H1 (cell line): Measurements from ENCODE around the gene FAM193A. TPM values are rescaled to one million over a fixed set of nuclear protein-coding genes. Genes with fewer than 3 reads are reported as not detected.

Experiments
- CTCF ChIA-PET: fragments of 300-600 bp; sonication (Branson Sonifier 250); formaldehyde crosslinking; loops from one replicate; lab custom pipeline; 2021; ENCODE audit not compliant: partially characterized antibody; lab: Charles Lee
- POLR2A ChIA-PET: fragments of 300-600 bp; sonication (Branson Sonifier 250); formaldehyde crosslinking; loops from one replicate; lab custom pipeline; 2021; ENCODE audit warnings: inconsistent platforms; ENCODE audit not compliant: partially characterized antibody; lab: Charles Lee
- DNase-seq, 2 experiments: peaks; one replicate each; pipeline versions ENCODE4 v3.0.0 to v3.0.0-alpha.2; 2010 to 2022; ENCODE audit warnings: low spot score in 2 of 2, low read depth in 1 of 2, mixed read lengths in 1 of 2
- FAIRE-seq: peaks from 2 replicates; lab custom pipeline; 2011; peaks lifted over from hg19 to GRCh38; lab: Jason Lieb, UNC
- H2AFZ ChIP-seq: 2 replicates; pipeline ENCODE4 v1.8.1; 2012; ENCODE audit warnings: low read length, inconsistent platforms
- H2AK5ac ChIP-seq: 2 replicates; pipeline ENCODE4 v1.6.1; 2013; ENCODE audit warnings: low read depth, low read length
- H2BK120ac ChIP-seq: replicated peaks from 2 replicates; pipeline ENCODE3; 2013; ENCODE audit warnings: low read depth, low read length, inconsistent platforms
- H2BK12ac ChIP-seq: 2 replicates; pipeline ENCODE4 v1.6.1; 2013; ENCODE audit warnings: low read depth, low read length
- H2BK15ac ChIP-seq: 2 replicates; pipeline ENCODE4 v1.6.1; 2013; ENCODE audit warnings: low read length
- H2BK20ac ChIP-seq: 2 replicates; pipeline ENCODE4 v1.6.1; 2013; ENCODE audit warnings: low read length
- H2BK5ac ChIP-seq: 2 replicates; pipeline ENCODE4 v1.6.1; 2013; ENCODE audit warnings: low read depth, low read length
- H3K14ac ChIP-seq: 2 replicates; pipeline ENCODE4 v1.6.1; 2013; ENCODE audit warnings: inconsistent platforms; ENCODE audit not compliant: insufficient read length
- H3K18ac ChIP-seq: 2 replicates; pipeline ENCODE4 v1.6.1; 2013; ENCODE audit warnings: low read length; ENCODE audit errors: extremely low read depth
- H3K23ac ChIP-seq: 2 replicates; pipeline ENCODE4 v1.6.1; 2013; ENCODE audit warnings: inconsistent platforms; ENCODE audit not compliant: insufficient read length
- H3K23me2 ChIP-seq: 2 replicates; pipeline ENCODE4 v1.6.1; 2013; ENCODE audit warnings: low read depth, low read length
- H3K27ac ChIP-seq: 2 replicates; pipeline ENCODE4 v1.6.1; 2011; ENCODE audit warnings: low read depth, low read length, inconsistent platforms
- H3K27me3 ChIP-seq, 4 experiments: replicated peaks in 1 of 4; 1 replicate in 1 of 4; 2 replicates in 3 of 4; pipeline versions ENCODE4 v1.6.1 to v1.8.1; 2011 to 2013; ENCODE audit warnings: low read length in 3 of 4, mild to moderate bottlenecking in 3 of 4, inconsistent platforms in 2 of 4, mixed read lengths in 2 of 4, moderate library complexity in 1 of 4; ENCODE audit not compliant: control insufficient read depth in 3 of 4, insufficient read depth in 3 of 4; ENCODE audit errors: extremely low read depth in 1 of 4
- H3K36me3 ChIP-seq, 4 experiments: 2 replicates each; pipeline versions ENCODE4 v1.6.1 to v1.8.1; 2011 to 2013; ENCODE audit warnings: mild to moderate bottlenecking in 4 of 4, low read length in 3 of 4, moderate library complexity in 2 of 4, control low read depth in 1 of 4, inconsistent platforms in 1 of 4; ENCODE audit not compliant: insufficient read depth in 4 of 4, control insufficient read depth in 2 of 4
- H3K4ac ChIP-seq: replicated peaks from 2 replicates; pipeline ENCODE3; 2013; ENCODE audit warnings: low read length, low read depth, mixed read lengths, inconsistent platforms; ENCODE audit not compliant: insufficient read length
- H3K4me1 ChIP-seq, 4 experiments: replicated peaks in 1 of 4; 1 replicate in 1 of 4; 2 replicates in 3 of 4; pipeline versions ENCODE4 v1.6.1 to v1.8.1; 2011 to 2013; ENCODE audit warnings: low read length in 3 of 4, inconsistent platforms in 2 of 4, mixed read lengths in 1 of 4; ENCODE audit not compliant: insufficient read depth in 4 of 4, control insufficient read depth in 3 of 4
- H3K4me2 ChIP-seq, 2 experiments: 2 replicates each; pipeline versions ENCODE4 v1.6.1 to v1.8.1; 2011 to 2013; ENCODE audit warnings: low read depth in 2 of 2, low read length in 2 of 2, control low read depth in 1 of 2, inconsistent platforms in 1 of 2, mild to moderate bottlenecking in 1 of 2; ENCODE audit not compliant: insufficient read depth in 1 of 2
- H3K4me3 ChIP-seq, 4 experiments: fragments of 200-600, 300-600 bp in 1 of 4; sonication (generic), shearing (Covaris generic), sonication (Bioruptor Twin) in 1 of 4; 2 replicates each; pipeline versions ENCODE4 v1.5.1 to v1.8.1; 2011 to 2016; ENCODE audit warnings: low read length in 4 of 4, low read depth in 3 of 4, control low read depth in 2 of 4, inconsistent platforms in 2 of 4, mild to moderate bottlenecking in 2 of 4, mixed read lengths in 1 of 4, moderate library complexity in 1 of 4; ENCODE audit not compliant: insufficient read depth in 2 of 4; ENCODE audit errors: extremely low read depth in 1 of 4
- H3K56ac ChIP-seq: replicated peaks from 2 replicates; pipeline ENCODE3; 2013; ENCODE audit warnings: low read depth, mild to moderate bottlenecking, mixed read lengths, low read length, inconsistent platforms; ENCODE audit not compliant: insufficient read length
- H3K79me1 ChIP-seq: 2 replicates; pipeline ENCODE4 v1.6.1; 2013; ENCODE audit warnings: low read depth, low read length, control low read depth
- H3K79me2 ChIP-seq, 2 experiments: 2 replicates each; pipeline versions ENCODE4 v1.6.1 to v1.8.1; 2012 to 2013; ENCODE audit warnings: low read length in 2 of 2, mild to moderate bottlenecking in 2 of 2, inconsistent platforms in 1 of 2; ENCODE audit not compliant: insufficient read depth in 2 of 2, control insufficient read depth in 1 of 2
- H3K9ac ChIP-seq, 4 experiments: replicated peaks in 1 of 4; 1 replicate in 1 of 4; 2 replicates in 3 of 4; pipeline versions ENCODE4 v1.6.1 to v1.8.1; 2011 to 2013; ENCODE audit warnings: low read depth in 3 of 4, low read length in 3 of 4, control low read depth in 2 of 4, mild to moderate bottlenecking in 2 of 4, moderate library complexity in 2 of 4, inconsistent platforms in 1 of 4; ENCODE audit errors: extremely low read depth in 1 of 4
- H3K9me3 ChIP-seq, 2 experiments: 2 replicates each; pipeline versions ENCODE4 v1.6.1 to v1.8.1; 2012 to 2013; ENCODE audit warnings: mild to moderate bottlenecking in 2 of 2, moderate library complexity in 2 of 2, control low read depth in 1 of 2, inconsistent platforms in 1 of 2, low read depth in 1 of 2, low read length in 1 of 2, mixed read lengths in 1 of 2; ENCODE audit not compliant: insufficient read depth in 2 of 2
- H4K20me1 ChIP-seq, 2 experiments: replicated peaks in 1 of 2; 2 replicates each; pipeline versions ENCODE3 to v1.8.1; 2011 to 2013; ENCODE audit warnings: inconsistent platforms in 2 of 2, low read length in 2 of 2, mild to moderate bottlenecking in 1 of 2; ENCODE audit not compliant: insufficient read depth in 2 of 2, control insufficient read depth in 1 of 2
- H4K5ac ChIP-seq: 2 replicates; pipeline ENCODE4 v1.6.1; 2013; ENCODE audit warnings: low read length, low read depth, mixed read lengths, inconsistent platforms; ENCODE audit not compliant: insufficient read length
- H4K8ac ChIP-seq: 2 replicates; pipeline ENCODE4 v1.8.0; 2013; ENCODE audit warnings: mild to moderate bottlenecking, moderate library complexity, low read length, inconsistent platforms; ENCODE audit not compliant: insufficient read depth; ENCODE audit errors: extremely low read depth
- H4K91ac ChIP-seq: replicated peaks from 2 replicates; pipeline ENCODE3; 2013; ENCODE audit warnings: low read length, mixed read lengths, inconsistent platforms; ENCODE audit not compliant: insufficient read length
- CEBPB ChIP-seq: IDR thresholded peaks from 2 replicates; pipeline ENCODE4 v1.6.1; 2012; ENCODE audit warnings: low read depth, low read length
- CHD1 ChIP-seq: IDR thresholded peaks from 2 replicates; pipeline ENCODE4 v1.6.1; 2012; ENCODE audit warnings: low read depth, low read length, improper control_type of control experiment
- CTBP2 ChIP-seq: IDR thresholded peaks from 2 replicates; pipeline ENCODE4 v1.7.0; 2011; ENCODE audit warnings: borderline replicate concordance, mild to moderate bottlenecking, moderate library complexity, mixed read lengths, low read length; ENCODE audit not compliant: insufficient read depth, insufficient read length
- CTCF ChIP-seq, 3 experiments: IDR thresholded peaks; 1 replicate in 2 of 3; 2 replicates in 1 of 3; pipeline versions ENCODE4 v1.5.1 to v1.6.1; 2011; ENCODE audit warnings: low read length in 3 of 3, mild to moderate bottlenecking in 3 of 3, inconsistent platforms in 2 of 3, low read depth in 1 of 3, moderate library complexity in 1 of 3; ENCODE audit not compliant: insufficient read depth in 1 of 3; ENCODE audit errors: control extremely low read depth in 1 of 3
- FOSL1 ChIP-seq: IDR thresholded peaks from 2 replicates; pipeline ENCODE4 v1.6.1; 2011; ENCODE audit warnings: mild to moderate bottlenecking, low read depth, low read length, moderate library complexity; ENCODE audit not compliant: insufficient read depth
- POLR2AphosphoS5 ChIP-seq: IDR thresholded peaks from 2 replicates; pipeline ENCODE4 v1.6.1; 2011; ENCODE audit warnings: low read depth, low read length
- POU5F1 ChIP-seq: IDR thresholded peaks from 2 replicates; pipeline ENCODE4 v1.6.1; 2011; ENCODE audit warnings: low read depth, mild to moderate bottlenecking, low read length, moderate library complexity
- RXRA ChIP-seq: IDR thresholded peaks from 2 replicates; pipeline ENCODE4 v1.6.1; 2011; ENCODE audit warnings: low read depth, mild to moderate bottlenecking, low read length, moderate library complexity; ENCODE audit not compliant: insufficient read depth
- SIRT6 ChIP-seq: IDR thresholded peaks from one replicate; pipeline ENCODE4 v1.7.1; 2012; ENCODE audit warnings: low read length, inconsistent platforms
- ZNF274 ChIP-seq: IDR thresholded peaks from 2 replicates; pipeline ENCODE4 v1.7.0; 2012; ENCODE audit warnings: low read length, borderline replicate concordance; ENCODE audit errors: extremely low read depth
- WGBS, 2 experiments: shearing (Covaris generic) in 1 of 2; methylation state at CpG; one replicate each; pipeline versions ENCODE4 v1.1.6 to v1.1.7; 2013 to 2015; ENCODE audit warnings: low lambda C conversion rate in 2 of 2, mixed read lengths in 2 of 2, inconsistent platforms in 1 of 2, low coverage in 1 of 2, missing lambda C conversion rate in 1 of 2; ENCODE audit not compliant: insufficient replicate concordance in 2 of 2, insufficient coverage in 1 of 2, insufficient read length in 1 of 2; ENCODE audit errors: extremely low coverage in 1 of 2, missing lambda C conversion rate in 1 of 2; 5-methylcytosine and 5-hydroxymethylcytosine counted together
- polyA plus RNA-seq, 7 experiments: library from polyadenylated mRNA; depleted of rRNA in 3 of 7; stranded (reverse) in 5 of 7; unstranded in 2 of 7; fragments of >200 nt in 5 of 7; fragments of 200-250 nt in 2 of 7; gene quantifications; 1 replicate in 5 of 7; 2 replicates in 1 of 7; 4 replicates in 1 of 7; pipeline versions ENCODE4 v1.2.1 to v1.2.3, GENCODE V29; 2011 to 2013; ENCODE audit warnings: missing spikeins in 2 of 7, mixed read lengths in 2 of 7
- total RNA-seq: library from RNA; stranded (reverse); fragmentation: NEBNext Ultra II Directional; extraction: Animal tissue kit (Norgen Biotek cat#: 25700); gene quantifications from 2 replicates; pipeline ENCODE4 v1.2.1, GENCODE V29; 2021

Gene FAM193A
- total and polyA plus RNA-seq, 2 of the 8 experiments (the other 6 are each of a cell fraction or from before 2014, with no cell fraction given), result 8.7 to 26.2 TPM

- no peak overlapping the region for H3K18ac ChIP-seq
- no peak overlapping the region for H2BK12ac ChIP-seq
- H3K23ac ChIP-seq, result no peak overlapping the region
- H3K4me1 ChIP-seq, result peaks cover 0 to 8% (median 2%) of the 10 kb centered on the region in 4 experiments; a peak in 4 of 7 replicates
- H3K27me3 ChIP-seq, result no peaks in the 10 kb centered on the region
- H4K8ac ChIP-seq, result no peak overlapping the region
- H3K4ac ChIP-seq, result no peak overlapping the region
- TF ChIP-seq SIRT6, result no peak
- TF ChIP-seq POU5F1, result no peak
- no peak for TF ChIP-seq ZNF274
- no peak for TF ChIP-seq CHD1
- no peak for TF ChIP-seq CTBP2
- TF ChIP-seq CTCF (IDR thresholded peaks at IDR 0.05; ENCODE audit: control extremely low read depth in 1 of 3, insufficient read depth in 1 of 3, low read depth in 1 of 3, low read length in 3 of 3), result no peak
- no peak for TF ChIP-seq RXRA
- TF ChIP-seq CEBPB, result no peak
- TF ChIP-seq POLR2AphosphoS5, result no peak
- TF ChIP-seq FOSL1, result no peak
- TF ChIP-seq, all 59 proteins: peak for 0
- H3K4me3 ChIP-seq, result no peak overlapping the region
- H3K36me3 ChIP-seq, result peaks cover 5 to 21% (median 17%) of the 10 kb centered on the region in 4 experiments; a peak in 7 of 8 replicates
- H2BK20ac ChIP-seq, result no peak overlapping the region
- no peak overlapping the region for H4K5ac ChIP-seq
- 95% methylated on average over 6 of the region's 6 CpGs; no CpG with 5 or more reads in 1 of the 2 experiments for WGBS, 2 experiments
- CTCF ChIA-PET, result interaction anchor here (1.0 to 1.5 kb wide), 4 partner anchors 9 to 46 kb away, joined by 3 to 4 read pairs (median 3); no protein-coding TSS in a partner anchor
- DNase-seq (no peak), FAIRE-seq (no peak)
- no peak overlapping the region for H3K56ac ChIP-seq
- H3K79me2 ChIP-seq, result peaks cover 56 to 94% of the 10 kb centered on the region in 2 experiments
- no peaks in the 10 kb centered on the region for H3K23me2 ChIP-seq
- no peak overlapping the region for H2BK15ac ChIP-seq
- no peak overlapping the region for H3K27ac ChIP-seq
- POLR2A ChIA-PET, result interaction anchor here (0.6 to 1.4 kb wide), 5 partner anchors 10 to 85 kb away, joined by 3 read pairs; partner anchors contain the start of gene RNF4
- H3K9me3 ChIP-seq, result no peaks in the 10 kb centered on the region
- peaks cover 41 to 58% of the 10 kb centered on the region in 2 experiments for H4K20me1 ChIP-seq
- no peak overlapping the region for H3K4me2 ChIP-seq
- H4K91ac ChIP-seq, result no peak overlapping the region
- H2BK5ac ChIP-seq, result no peak overlapping the region
- no peak overlapping the region for H2AFZ ChIP-seq
- H3K14ac ChIP-seq, result no peak overlapping the region
- no peak overlapping the region for H3K9ac ChIP-seq
- H2BK120ac ChIP-seq, result no peak overlapping the region
- peaks cover 22% of the 10 kb centered on the region for H3K79me1 ChIP-seq
- H2AK5ac ChIP-seq, result no peak overlapping the region
These were observed 49.5 kb upstream of the FAM193A start for GRCh38 chr4:2486981-2487380.
